Right renal pelvis (tissue), 4 donors: ENCODE measurements around the gene OARD1. TPM values are rescaled to one million over a fixed set of nuclear protein-coding genes. Genes with fewer than 3 reads are reported as not detected.
A peak's percentile ranks its signal among the peaks of the same experiment; 100 is the strongest.
"Not testable (repeated sequence)": the region's sequence is repeated elsewhere in the genome, so short reads cannot be mapped to it uniquely, and the experiment has no call there.

Experiments
- DNase-seq, 4 donors: peaks; one replicate each; pipeline ENCODE4 v3.0.0-alpha.2; 2013; ENCODE audit warnings: low read depth in 4 of 4, low spot score in 3 of 4, missing footprints in 1 of 4
- polyA plus RNA-seq, 4 donors: library from polyadenylated mRNA; unstranded; fragments of 120-200 nt; gene quantifications; one replicate each; pipeline ENCODE4 v1.2.1, GENCODE V29; 2013; ENCODE audit not compliant: insufficient read length in 4 of 4

Gene OARD1
- polyA plus RNA-seq, 4 donors: 62.5 to 69.1 (median 63.9) TPM

DNA sequence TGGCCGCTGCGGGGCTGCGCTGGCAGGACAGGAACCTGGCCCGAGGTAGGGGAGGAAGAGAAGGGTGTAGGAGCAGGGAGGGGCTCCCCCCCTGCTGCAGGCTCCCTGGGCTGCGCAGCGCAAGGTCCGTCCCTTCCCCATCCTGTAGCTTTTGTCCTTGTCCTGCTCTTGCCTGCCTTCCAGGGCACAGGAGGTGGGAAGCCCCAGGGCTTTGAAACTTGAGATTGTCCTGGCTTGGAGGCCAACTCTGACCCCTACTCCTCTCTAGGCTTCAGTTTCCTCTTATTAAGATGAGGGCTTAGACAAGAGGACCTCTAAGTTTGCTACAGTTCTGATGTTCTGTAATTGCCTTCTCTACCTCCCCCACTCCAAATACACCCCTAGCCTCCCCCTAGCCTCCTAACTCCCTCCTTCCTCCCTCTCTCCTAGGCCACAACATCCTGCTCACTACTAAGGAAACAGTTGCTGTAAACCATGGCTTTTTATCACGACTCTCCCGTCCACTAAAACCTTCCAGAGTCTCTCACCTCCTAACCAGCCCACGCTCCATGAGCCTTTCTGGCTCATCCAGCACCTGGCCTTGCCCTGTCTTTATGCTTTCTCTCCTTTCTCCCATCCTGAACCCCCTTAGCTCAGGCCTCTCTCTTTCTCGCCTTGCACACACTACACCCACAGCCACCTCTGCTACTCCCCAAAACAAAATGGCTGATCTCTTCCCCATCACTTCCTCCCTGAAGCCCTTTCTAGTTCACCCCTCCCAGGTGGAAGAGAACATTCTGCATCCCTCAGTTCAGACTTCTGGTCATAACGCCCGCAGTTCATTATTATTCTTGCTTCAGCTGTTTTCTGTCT lies 43.4 kb downstream of the OARD1 start:
- peak in 2 of 4 donors; percentile 34 to 51 for DNase-seq

GRCh38 chr6:41027799-41028560 lies 44.2 kb downstream of the OARD1 start:
- DNase-seq: peak; percentile 72 to 85 (median 77)

GRCh38 chr6:41027241-41027640 lies 44.9 kb downstream of the OARD1 start:
- DNase-seq: no peak

DNA sequence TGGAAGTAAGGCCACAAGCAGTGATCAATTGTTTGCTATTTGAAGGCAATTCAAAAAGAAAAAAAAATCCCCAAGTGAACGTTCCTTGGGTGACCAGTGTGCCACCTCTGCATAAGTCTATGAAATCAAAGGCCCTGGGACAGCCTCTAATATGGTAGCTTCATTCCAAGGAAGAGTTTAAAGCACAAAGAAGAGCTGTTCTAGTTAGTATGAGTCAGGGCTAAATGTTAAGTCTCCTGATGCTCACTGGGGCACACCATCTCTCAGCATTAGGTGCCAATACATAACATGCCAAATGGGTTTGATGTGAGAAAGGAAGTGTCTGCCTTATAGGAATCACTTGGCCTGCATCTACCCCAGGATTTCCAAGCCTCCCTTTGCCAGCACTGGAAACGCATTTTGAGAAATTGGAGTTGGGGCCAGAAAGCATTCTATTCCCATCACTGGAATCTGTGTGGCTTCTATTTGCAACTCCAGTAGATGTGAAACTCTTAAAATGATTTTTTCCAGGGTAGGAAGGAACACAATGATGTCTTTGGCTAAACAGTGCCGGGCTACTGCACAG lies 46.1 kb downstream of the OARD1 start:
- DNase-seq: no peak

DNA sequence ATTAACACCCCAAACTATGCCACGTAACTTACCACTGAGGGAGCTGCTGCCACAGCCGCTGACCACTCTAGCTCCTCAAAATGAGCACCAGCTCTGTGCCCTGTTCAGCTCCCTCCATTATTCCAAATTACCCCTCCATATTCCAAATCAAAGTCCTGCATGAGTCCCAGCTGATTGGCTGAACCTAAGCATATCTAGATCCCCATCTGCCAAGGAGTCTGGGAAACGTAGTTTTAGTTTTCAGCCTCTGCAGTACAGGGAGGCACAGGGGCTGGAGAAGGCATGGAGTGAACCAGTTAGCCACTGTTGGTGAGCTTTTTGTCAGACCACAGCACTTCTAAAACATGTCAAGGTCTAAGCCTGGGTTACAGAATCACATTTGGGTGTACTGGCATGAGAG lies 49.0 kb downstream of the OARD1 start:
- no peak for DNase-seq

DNA sequence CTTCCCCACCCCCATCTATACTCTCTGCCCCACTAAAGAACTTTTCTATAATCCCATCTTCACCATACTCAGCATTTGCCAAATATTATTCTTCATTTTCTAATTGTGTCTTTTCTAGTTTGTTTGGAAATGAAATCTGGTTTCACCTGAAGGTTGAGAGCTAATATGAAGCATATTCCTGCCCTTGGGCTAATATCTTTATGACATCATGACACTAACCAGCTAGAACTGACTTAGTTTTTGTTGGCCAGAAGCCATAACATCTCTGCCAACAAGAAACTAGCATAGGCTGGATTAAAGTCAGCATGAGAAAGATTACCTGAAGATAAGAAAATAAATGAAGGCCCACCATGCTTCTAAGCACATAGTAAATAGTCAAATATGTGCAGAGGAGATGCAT lies 49.9 kb downstream of the OARD1 start:
- DNase-seq: no peak

DNA sequence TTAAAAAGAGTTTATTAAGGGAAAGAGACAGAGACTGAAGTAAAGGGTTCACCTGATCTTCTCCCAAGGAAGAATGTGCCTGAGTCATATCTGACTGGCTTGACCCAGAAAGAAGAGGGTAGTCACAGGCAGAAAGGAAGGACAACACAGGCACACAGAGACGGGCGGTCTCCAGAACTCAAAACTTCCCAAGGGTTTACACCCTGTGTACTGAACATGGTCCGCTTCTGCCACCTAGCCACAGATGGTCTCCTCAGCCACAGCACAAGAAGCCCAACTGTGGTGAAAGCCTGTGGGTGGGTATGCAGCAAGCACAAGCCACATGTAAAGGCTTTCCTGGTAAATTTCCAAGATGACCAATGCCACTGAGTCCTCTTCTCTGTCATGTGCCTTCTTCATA lies 50.3 kb downstream of the OARD1 start:
- DNase-seq: no peak

DNA sequence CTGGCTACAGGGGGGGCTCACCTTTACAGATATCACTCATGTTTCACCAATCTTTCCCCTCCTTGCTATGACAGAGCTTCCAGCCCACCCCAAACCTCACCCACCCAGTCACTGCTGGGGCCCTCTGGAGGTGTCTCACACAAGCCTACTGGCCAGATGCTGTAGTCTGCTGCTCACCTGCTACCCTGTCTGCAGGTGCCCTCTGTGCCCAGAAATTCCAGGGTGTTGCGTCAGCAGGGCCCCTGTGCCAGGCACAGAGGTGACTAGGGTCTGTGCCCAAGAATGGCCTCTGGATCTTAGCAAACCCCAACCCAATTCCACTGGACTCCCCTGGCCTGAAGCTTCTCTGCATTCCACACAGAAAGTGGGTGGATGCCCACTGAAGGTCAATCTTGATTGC lies 54.5 kb downstream of the OARD1 start:
- DNase-seq: no peak

DNA sequence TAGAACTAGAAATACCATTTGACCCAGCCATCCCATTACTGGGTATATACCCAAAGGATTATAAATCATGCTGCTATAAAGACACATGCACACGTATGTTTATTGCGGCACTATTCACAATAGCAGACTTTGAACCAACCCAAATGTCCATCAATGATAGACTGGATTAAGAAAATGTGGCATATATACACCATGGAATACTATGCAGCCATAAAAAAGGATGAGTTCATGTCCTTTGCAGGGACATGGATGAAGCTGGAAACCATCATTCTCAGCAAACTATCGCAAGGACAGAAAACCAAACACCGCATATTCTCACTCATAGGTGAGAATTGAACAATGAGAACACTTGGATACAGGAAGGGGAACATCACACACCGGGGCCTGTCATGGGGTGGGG lies 56.3 kb downstream of the OARD1 start:
- DNase-seq: not testable (repeated sequence)

DNA sequence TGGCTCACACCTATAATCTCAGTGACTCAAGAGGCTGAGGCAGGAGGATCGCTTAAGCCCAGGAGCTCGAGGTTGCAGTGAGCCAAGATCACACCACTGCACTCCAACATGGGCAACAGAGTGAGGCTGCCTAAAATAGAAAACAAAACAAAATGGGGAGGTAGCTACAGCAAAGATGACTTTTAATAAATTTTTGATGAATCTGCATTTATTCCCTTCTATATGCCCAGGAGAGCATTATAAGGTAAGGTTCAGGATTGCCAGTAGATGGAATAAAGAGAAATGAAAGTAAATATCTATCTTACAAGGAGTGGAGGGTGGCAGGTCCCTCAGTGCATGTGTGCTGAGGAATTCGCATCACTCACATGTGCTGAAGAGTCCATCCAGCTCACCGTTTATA lies 57.4 kb downstream of the OARD1 start:
- no peak for DNase-seq

Other genes with a start within 250 kb of the OARD1 start
- 1 to 10 TPM; 5.3 to 7.9 (median 6.1) TPM for gene UNC5CL, start 33.1 kb downstream of the OARD1 start, polyA plus RNA-seq
- under 1 TPM in 3 of 4 donors, not detected in 1; 0.45 to 0.69 (median 0.66) TPM for gene TSPO2, start 29.9 kb downstream of the OARD1 start, polyA plus RNA-seq
- under 1 TPM; 0.18 to 0.65 (median 0.23) TPM for gene APOBEC2, start 19.2 kb downstream of the OARD1 start, polyA plus RNA-seq
- gene NFYA, start 618 bp upstream of the OARD1 start, polyA plus RNA-seq: 10 to 100 TPM; 45.2 to 52.0 (median 51.5) TPM
- 1 to 10 TPM in 1 of 4 donors, under 1 TPM in 3; 0.52 to 1.2 (median 0.79) TPM for gene TREML1, start 82.0 kb upstream of the OARD1 start, polyA plus RNA-seq
- under 1 TPM; 0.15 to 0.63 (median 0.42) TPM for gene TREM2, start 90.8 kb upstream of the OARD1 start, polyA plus RNA-seq
- gene TREML2, start 128.8 kb upstream of the OARD1 start, polyA plus RNA-seq: under 1 TPM; 0.04 to 0.40 (median 0.18) TPM
- not detected for gene TREML4, start 156.0 kb upstream of the OARD1 start, polyA plus RNA-seq
- gene TREM1, start 214.3 kb upstream of the OARD1 start, polyA plus RNA-seq: under 1 TPM in 1 of 4 donors, not detected in 3; 0.29 TPM